Stomach (tissue), 9 donors: ENCODE measurements around the gene CEP76. TPM values are rescaled to one million over a fixed set of nuclear protein-coding genes. Genes with fewer than 3 reads are reported as not detected.
A peak's percentile ranks its signal among the peaks of the same experiment; 100 is the strongest.

Experiments used
- DNase-seq, 2 donors: peaks; one replicate each; pipeline versions ENCODE4 v3.0.0 to v3.0.0-alpha.2; 2013 to 2019
- H3K27ac ChIP-seq, 5 donors: fragments of 200-600 bp in 4 of 5; sonication (generic) in 4 of 5; one replicate each; pipeline ENCODE4 v1.5.1; 2013 to 2019; ENCODE audit warnings: mild to moderate bottlenecking in 1 of 5, moderate library complexity in 1 of 5
- H3K27me3 ChIP-seq, 3 donors: fragments of 200-600 bp; sonication (generic); one replicate each; pipeline ENCODE4 v1.5.1; 2017 to 2019; ENCODE audit warnings: mixed run types in 1 of 3
- H3K36me3 ChIP-seq, 4 donors: fragments of 200-600 bp; sonication (generic); 1 replicate in 3 of 4; 2 replicates in 1 of 4; pipeline ENCODE4 v1.5.1; 2016 to 2019
- H3K4me1 ChIP-seq, 4 donors: fragments of 200-600 bp; sonication (generic); one replicate each; pipeline ENCODE4 v1.5.1; 2016 to 2019
- H3K4me3 ChIP-seq, 4 donors: fragments of 200-600 bp; sonication (generic) in 3 of 4; one replicate each; pipeline ENCODE4 v1.5.1; 2016 to 2019; ENCODE audit warnings: mild to moderate bottlenecking in 1 of 4
- H3K9me3 ChIP-seq, 4 donors: fragments of 200-600 bp; sonication (generic); one replicate each; pipeline ENCODE4 v1.5.1; 2016 to 2019
- EP300 ChIP-seq: sonication (generic); formaldehyde crosslinking; IDR thresholded peaks from one replicate; pipeline ENCODE4 v1.6.1; 2017; ENCODE audit warnings: antibody characterized with exemption
- POLR2A ChIP-seq, 4 donors: fragments of 450-650 bp; IDR thresholded peaks; one replicate each; pipeline ENCODE4 v1.6.1; 2016; ENCODE audit warnings: antibody characterized with exemption in 4 of 4, control low read depth in 2 of 4, mild to moderate bottlenecking in 1 of 4, moderate library complexity in 1 of 4
- POLR2AphosphoS5 ChIP-seq, 3 donors: sonication (generic); formaldehyde crosslinking; IDR thresholded peaks; one replicate each; pipeline ENCODE4 v1.6.1; 2016; ENCODE audit warnings: antibody characterized with exemption in 3 of 3
- WGBS, 5 donors: extraction: QIAGEN DNeasy Blood & Tissue Kit in 3 of 5; methylation state at CpG; one replicate each; pipeline versions ENCODE4 v1.1.5 to v1.1.7; 2013 to 2018; 5-methylcytosine and 5-hydroxymethylcytosine counted together
- intact Hi-C: fragments of 100-400 bp; cut with DNase I; formaldehyde crosslinking; loops from one replicate; pipeline ENCODE4 v1.15.1; 2023; ENCODE audit warnings: low total_unique reads
- polyA plus RNA-seq, 3 donors: library from polyadenylated mRNA; stranded (reverse); fragments of 200-250 nt; gene quantifications; one replicate each; pipeline ENCODE4 v1.2.3, GENCODE V29; 2013
- total RNA-seq, 5 donors: library from RNA; depleted of rRNA; stranded (reverse); fragments of >200 nt; gene quantifications; one replicate each; pipeline versions ENCODE4 v1.1.0 to v1.2.3, GENCODE V29; 2014 to 2016
- TF ChIP-seq, protein P1 (sequence below), 7 experiments: fragments of 450-650 bp in 4 of 7; fragments of 200-600 bp in 3 of 7; sonication (generic) in 3 of 7; IDR thresholded peaks; one replicate each; pipeline ENCODE4 v1.5.1; 2016 to 2019; ENCODE audit warnings: antibody characterized with exemption in 7 of 7, control low read depth in 2 of 7, mild to moderate bottlenecking in 1 of 7
- donor health status: healthy with polysubstance abuse.
- donor health status: Bipolar disorder and iron deficiency.
- donor health status: healthy.

CEP76 gene
- total and polyA plus RNA-seq, 8 donors, result 2.4 to 57.2 (median 7.9) TPM

DNA sequence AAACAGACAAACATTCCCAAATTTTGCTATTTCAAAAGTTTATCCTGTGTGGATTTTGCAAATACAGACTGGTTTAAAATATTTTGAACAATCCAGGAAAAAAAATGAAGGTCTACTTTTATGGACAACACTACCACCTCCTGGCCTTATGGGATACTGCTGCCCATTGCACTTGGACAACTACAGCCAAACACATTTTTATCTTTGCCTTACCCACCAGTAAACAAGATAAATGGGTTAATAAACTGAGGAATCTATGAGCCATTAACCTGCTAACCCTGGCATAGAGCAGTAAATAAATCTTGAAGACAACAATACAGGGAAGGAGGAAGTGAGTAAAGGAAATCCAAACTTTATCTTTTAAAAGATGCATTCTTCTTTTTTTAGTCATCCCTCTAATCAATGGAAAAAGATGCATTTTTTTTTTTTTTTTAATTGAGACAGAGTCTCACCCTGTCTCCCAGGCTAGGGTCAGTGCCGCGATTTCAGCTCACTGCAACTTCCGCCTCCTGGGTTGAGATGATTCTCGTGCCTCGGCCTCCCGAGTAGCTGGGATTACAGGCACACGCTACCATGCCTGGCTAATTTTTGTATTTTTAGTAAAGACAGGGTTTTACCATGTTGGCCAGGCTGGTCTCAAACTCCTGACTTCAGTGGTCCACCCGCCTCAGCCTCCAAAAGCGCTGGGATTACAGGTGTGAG lies 42.5 kb downstream of the CEP76 start:
- intact Hi-C loops, result loop anchor here (5.0 kb wide), 1 partner anchor 268 kb away; no protein-coding TSS in a partner anchor
- TF ChIP-seq POLR2AphosphoS5 (IDR thresholded peaks at IDR 0.05) (peak in 1 of 3 donors; percentile 35), EP300 (no peak), POLR2A (IDR thresholded peaks at IDR 0.05) (no peak)
- TF ChIP-seq, protein P1, sequence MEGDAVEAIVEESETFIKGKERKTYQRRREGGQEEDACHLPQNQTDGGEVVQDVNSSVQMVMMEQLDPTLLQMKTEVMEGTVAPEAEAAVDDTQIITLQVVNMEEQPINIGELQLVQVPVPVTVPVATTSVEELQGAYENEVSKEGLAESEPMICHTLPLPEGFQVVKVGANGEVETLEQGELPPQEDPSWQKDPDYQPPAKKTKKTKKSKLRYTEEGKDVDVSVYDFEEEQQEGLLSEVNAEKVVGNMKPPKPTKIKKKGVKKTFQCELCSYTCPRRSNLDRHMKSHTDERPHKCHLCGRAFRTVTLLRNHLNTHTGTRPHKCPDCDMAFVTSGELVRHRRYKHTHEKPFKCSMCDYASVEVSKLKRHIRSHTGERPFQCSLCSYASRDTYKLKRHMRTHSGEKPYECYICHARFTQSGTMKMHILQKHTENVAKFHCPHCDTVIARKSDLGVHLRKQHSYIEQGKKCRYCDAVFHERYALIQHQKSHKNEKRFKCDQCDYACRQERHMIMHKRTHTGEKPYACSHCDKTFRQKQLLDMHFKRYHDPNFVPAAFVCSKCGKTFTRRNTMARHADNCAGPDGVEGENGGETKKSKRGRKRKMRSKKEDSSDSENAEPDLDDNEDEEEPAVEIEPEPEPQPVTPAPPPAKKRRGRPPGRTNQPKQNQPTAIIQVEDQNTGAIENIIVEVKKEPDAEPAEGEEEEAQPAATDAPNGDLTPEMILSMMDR (IDR thresholded peaks at IDR 0.05), result peak in 6 of 7 experiments; percentile 16 to 91 (median 83)
- Histone ChIP-seq H3K4me3 (no peak overlapping the region), H3K36me3 (peaks cover 0 to 2% (median 0%) of the 10 kb centered on the region in 4 donors), H3K27ac (no peak overlapping the region), H3K4me1 (peaks cover 10 to 43% (median 23%) of the 10 kb centered on the region in 4 donors), H3K27me3 (no peaks in the 10 kb centered on the region), H3K9me3 (no peaks in the 10 kb centered on the region)
- DNase-seq, result peak; percentile 35 to 83
- WGBS, 5 donors, result 66 to 81% (median 69%) methylated on average over 9 of the region's 9 CpGs

DNA sequence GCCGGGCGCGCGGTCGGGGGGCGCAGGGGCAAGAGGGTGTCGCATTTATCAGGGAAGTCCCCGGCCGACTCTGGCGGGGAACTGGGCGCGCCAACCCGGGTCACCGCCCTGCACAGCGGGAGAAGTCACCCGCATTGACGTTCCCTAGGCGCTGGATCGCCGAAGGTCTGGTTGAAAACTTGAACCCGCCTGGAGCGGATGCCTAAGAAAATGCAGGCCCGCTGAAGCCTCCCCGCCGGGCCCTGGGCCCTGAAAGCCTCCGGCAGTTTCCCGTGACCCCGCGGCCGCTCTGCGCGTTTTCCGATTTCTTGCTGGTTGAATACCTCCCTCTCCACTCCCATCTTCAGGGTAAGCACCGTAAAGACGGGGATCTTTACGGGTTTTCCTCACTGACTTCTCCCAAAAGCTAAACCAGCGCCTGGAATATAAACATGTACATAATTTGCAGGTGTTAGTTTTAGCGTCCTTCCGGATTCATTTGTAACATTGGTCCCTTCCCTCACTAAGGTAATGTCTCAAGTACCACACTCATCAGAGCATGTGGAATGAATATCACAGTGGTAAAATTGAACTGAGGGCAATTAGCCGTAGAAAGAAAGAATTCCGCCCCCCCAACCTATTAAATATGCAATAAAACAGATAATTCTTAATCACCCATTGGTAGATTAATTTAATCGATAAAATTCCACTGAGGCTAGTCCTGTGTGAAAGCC lies 43.9 kb downstream of the CEP76 start:
- Histone ChIP-seq H3K4me1 (peaks cover 10 to 45% (median 25%) of the 10 kb centered on the region in 4 donors), H3K27ac (peak overlapping the region; percentile 90 to 97 (median 94)), H3K27me3 (no peaks in the 10 kb centered on the region), H3K9me3 (no peaks in the 10 kb centered on the region), H3K36me3 (no peaks in the 10 kb centered on the region), H3K4me3 (peak overlapping the region; percentile 74 to 90 (median 82))
- intact Hi-C loops, result no loop called here
- TF ChIP-seq POLR2AphosphoS5 (IDR thresholded peaks at IDR 0.05), result no peak
- no peak for TF ChIP-seq POLR2A (IDR thresholded peaks at IDR 0.05)
- TF ChIP-seq, protein P1 (IDR thresholded peaks at IDR 0.05), result no peak
- TF ChIP-seq EP300, result no peak
- 13 to 37% (median 14%) methylated on average over 19 to 42 of the region's 42 CpGs for WGBS, 5 donors
- DNase-seq, result peak in 1 of 2 donors; percentile 44

DNA sequence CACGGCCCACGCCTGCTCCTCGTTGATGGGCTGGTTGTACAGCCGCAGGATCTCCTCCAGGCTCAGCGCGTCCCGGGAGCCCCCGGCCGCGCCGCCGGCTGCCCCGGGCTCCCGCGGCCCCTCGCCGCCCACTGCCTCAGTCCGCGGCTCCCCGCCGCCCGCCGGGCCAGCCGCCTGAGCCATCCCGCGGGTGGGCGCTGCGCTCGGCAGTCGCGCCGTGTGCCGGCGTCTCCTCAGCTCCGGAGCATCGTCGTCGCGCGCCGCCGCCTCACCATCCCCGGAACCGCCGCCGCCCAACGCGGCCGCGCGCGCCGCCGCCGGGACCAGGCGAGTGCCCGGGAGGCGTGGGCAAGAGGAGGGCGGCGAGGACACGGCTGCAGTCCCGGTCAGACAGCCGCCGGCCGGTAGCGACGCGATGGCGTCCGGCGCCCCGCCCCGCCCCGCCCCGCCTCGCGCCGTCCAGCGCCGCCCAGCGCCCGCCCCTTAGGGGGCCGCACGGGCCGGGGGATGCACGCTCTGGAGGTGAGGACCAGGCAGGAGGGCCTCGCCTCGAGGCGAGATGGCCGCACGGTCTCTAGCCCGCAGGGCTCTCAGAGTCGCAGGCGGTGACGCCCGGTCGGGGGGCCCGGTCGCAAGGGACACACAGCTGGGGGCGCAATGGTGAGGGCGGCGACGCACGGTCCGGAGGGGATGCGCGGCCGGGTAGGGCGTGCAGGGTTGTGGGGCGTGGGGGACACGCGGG lies 44.7 kb downstream of the CEP76 start, which contains the start of gene SPIRE1:
SPIRE1 (minus strand) TSS at position 424 of the 742 bp plus-strand sequence; CDS start at position 183, 241 bp downstream.
- WGBS, 5 donors, result 0 to 1% (median 1%) methylated on average over 4 to 102 of the region's 112 CpGs
- peak; percentile 76 to 87 for DNase-seq
- peak in 2 of 3 donors; percentile 31 to 50 for TF ChIP-seq POLR2AphosphoS5 (IDR thresholded peaks at IDR 0.05)
- TF ChIP-seq, protein P1 (IDR thresholded peaks at IDR 0.05), result no peak
- Histone ChIP-seq H3K27ac (peak within 1 kb of the TSS; percentile 90 to 97 (median 94)), H3K27me3 (no peaks in the 10 kb centered on the region), H3K4me3 (peak within 1 kb of the TSS; percentile 74 to 90 (median 82)), H3K36me3 (no peaks in the 10 kb centered on the region), H3K9me3 (no peaks in the 10 kb centered on the region), H3K4me1 (peaks cover 10 to 52% (median 25%) of the 10 kb centered on the region in 4 donors)
- intact Hi-C loops, result no loop called here
